Astrocyte (in vitro differentiated cells and primary cell): Measurements from ENCODE around the gene XYLB.

Experiments
- EZH2 ChIP-seq: IDR thresholded peaks from 2 replicates; pipeline ENCODE4 v1.6.1; 2012; ENCODE audit warnings: mild to moderate bottlenecking, low read length, inconsistent platforms; ENCODE audit not compliant: insufficient read depth
- TF ChIP-seq, protein P1 (sequence below): IDR thresholded peaks from 2 replicates; pipeline ENCODE4 v1.5.1; 2011; ENCODE audit warnings: low read depth, mild to moderate bottlenecking, inconsistent platforms, low read length, moderate library complexity; ENCODE audit not compliant: insufficient read depth

DNA sequence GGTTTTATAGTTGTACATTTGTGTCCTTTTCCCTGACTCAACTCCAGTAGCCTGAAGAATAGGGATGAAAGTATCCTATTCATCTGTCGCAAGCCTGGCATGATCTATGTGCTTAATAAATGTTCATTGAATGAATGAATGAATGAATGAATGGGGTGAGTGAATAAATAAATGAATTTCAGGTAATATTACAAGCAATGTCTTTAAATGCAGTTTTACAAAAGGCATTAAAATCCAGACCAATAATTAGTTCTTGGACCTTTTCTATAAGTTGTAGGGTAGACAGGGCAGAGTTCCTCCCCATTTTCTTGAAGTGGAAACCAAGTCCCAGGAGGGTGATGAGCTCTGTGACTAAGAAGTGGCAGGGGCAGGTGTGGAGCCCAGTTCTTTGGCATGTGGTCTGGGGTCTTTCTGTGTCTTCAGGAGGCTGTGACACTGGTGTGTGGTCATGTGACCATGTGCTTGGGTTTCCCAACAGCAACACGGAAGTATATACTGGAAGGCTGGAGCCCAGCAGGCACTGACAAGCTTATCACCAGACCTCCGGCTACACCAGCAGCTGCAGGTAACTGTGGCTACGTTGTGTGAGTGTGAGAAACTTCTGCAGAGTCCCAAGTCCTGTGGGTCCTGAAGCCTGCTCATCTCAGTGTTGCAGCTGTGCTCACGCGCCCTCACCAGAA, 18.3 kb downstream of the XYLB start:
- TF ChIP-seq, protein P1, sequence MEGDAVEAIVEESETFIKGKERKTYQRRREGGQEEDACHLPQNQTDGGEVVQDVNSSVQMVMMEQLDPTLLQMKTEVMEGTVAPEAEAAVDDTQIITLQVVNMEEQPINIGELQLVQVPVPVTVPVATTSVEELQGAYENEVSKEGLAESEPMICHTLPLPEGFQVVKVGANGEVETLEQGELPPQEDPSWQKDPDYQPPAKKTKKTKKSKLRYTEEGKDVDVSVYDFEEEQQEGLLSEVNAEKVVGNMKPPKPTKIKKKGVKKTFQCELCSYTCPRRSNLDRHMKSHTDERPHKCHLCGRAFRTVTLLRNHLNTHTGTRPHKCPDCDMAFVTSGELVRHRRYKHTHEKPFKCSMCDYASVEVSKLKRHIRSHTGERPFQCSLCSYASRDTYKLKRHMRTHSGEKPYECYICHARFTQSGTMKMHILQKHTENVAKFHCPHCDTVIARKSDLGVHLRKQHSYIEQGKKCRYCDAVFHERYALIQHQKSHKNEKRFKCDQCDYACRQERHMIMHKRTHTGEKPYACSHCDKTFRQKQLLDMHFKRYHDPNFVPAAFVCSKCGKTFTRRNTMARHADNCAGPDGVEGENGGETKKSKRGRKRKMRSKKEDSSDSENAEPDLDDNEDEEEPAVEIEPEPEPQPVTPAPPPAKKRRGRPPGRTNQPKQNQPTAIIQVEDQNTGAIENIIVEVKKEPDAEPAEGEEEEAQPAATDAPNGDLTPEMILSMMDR: no peak
- TF ChIP-seq EZH2: no peak
